Measurements from ENCODE around the gene SPRED3.

SPRED3 gene

GRCh38 chr19:38401148-38401547 is 12.7 kb downstream of the SPRED3 start:
- H3K4me3 ChIP-seq (ENCODE audit: severe bottlenecking): no peak overlapping the region
- TF ChIP-seq, protein P1, sequence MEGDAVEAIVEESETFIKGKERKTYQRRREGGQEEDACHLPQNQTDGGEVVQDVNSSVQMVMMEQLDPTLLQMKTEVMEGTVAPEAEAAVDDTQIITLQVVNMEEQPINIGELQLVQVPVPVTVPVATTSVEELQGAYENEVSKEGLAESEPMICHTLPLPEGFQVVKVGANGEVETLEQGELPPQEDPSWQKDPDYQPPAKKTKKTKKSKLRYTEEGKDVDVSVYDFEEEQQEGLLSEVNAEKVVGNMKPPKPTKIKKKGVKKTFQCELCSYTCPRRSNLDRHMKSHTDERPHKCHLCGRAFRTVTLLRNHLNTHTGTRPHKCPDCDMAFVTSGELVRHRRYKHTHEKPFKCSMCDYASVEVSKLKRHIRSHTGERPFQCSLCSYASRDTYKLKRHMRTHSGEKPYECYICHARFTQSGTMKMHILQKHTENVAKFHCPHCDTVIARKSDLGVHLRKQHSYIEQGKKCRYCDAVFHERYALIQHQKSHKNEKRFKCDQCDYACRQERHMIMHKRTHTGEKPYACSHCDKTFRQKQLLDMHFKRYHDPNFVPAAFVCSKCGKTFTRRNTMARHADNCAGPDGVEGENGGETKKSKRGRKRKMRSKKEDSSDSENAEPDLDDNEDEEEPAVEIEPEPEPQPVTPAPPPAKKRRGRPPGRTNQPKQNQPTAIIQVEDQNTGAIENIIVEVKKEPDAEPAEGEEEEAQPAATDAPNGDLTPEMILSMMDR (IDR thresholded peaks at IDR 0.05; ENCODE audit: poor library complexity, severe bottlenecking): no peak
- no peak overlapping the region for H3K27ac ChIP-seq (ENCODE audit: poor library complexity, severe bottlenecking)
- H3K9me3 ChIP-seq (ENCODE audit: severe bottlenecking): no peaks in the 10 kb centered on the region
- H3K36me3 ChIP-seq (ENCODE audit: low read depth): 0 out of 2 replicates have a peak, but pooled peaks cover under 1% of the 10 kb centered on the region
- ATAC-seq (ENCODE audit: low read depth): no peak
- no peaks in the 10 kb centered on the region for H3K27me3 ChIP-seq (ENCODE audit: insufficient read depth, poor library complexity, severe bottlenecking)
- no peak for DNase-seq (ENCODE audit: low spot score)
- H3K4me1 ChIP-seq (ENCODE audit: insufficient read depth, poor library complexity, severe bottlenecking): no peaks in the 10 kb centered on the region

GRCh38 chr19:38402623-38402966 is 14.1 kb downstream of the SPRED3 start:
- H3K9me3 ChIP-seq (ENCODE audit: severe bottlenecking): no peaks in the 10 kb centered on the region
- H3K27me3 ChIP-seq (ENCODE audit: insufficient read depth, poor library complexity, severe bottlenecking): no peaks in the 10 kb centered on the region
- DNase-seq (ENCODE audit: low spot score) (no peak), ATAC-seq (ENCODE audit: low read depth) (no peak)
- TF ChIP-seq, protein P1 (IDR thresholded peaks at IDR 0.05; ENCODE audit: poor library complexity, severe bottlenecking): no peak
- no peak overlapping the region for H3K27ac ChIP-seq (ENCODE audit: poor library complexity, severe bottlenecking)
- peaks cover 9% of the 10 kb centered on the region for H3K36me3 ChIP-seq (ENCODE audit: low read depth)
- H3K4me3 ChIP-seq (ENCODE audit: severe bottlenecking): peak overlapping the region; percentile 97
- no peaks in the 10 kb centered on the region for H3K4me1 ChIP-seq (ENCODE audit: insufficient read depth, poor library complexity, severe bottlenecking)

GRCh38 chr19:38402967-38403674 is 14.6 kb downstream of the SPRED3 start, which contains the start of gene FAM98C:
FAM98C (plus strand) TSS chr19:38403093; CDS start chr19:38403154, 61 bp downstream.
- no peaks in the 10 kb centered on the region for H3K9me3 ChIP-seq (ENCODE audit: severe bottlenecking)
- no peaks in the 10 kb centered on the region for H3K4me1 ChIP-seq (ENCODE audit: insufficient read depth, poor library complexity, severe bottlenecking)
- TF ChIP-seq, protein P1 (IDR thresholded peaks at IDR 0.05; ENCODE audit: poor library complexity, severe bottlenecking): peak; percentile 97
- H3K27me3 ChIP-seq (ENCODE audit: insufficient read depth, poor library complexity, severe bottlenecking): no peaks in the 10 kb centered on the region
- peak within 1 kb of the TSS; percentile 97 for H3K4me3 ChIP-seq (ENCODE audit: severe bottlenecking)
- peak; percentile 94 for ATAC-seq (ENCODE audit: low read depth)
- peak within 1 kb of the TSS; percentile 29 for H3K27ac ChIP-seq (ENCODE audit: poor library complexity, severe bottlenecking)
- H3K36me3 ChIP-seq (ENCODE audit: low read depth): peaks cover 9% of the 10 kb centered on the region
- peak; percentile 95 for DNase-seq (ENCODE audit: low spot score)

- H3K9me3 ChIP-seq (ENCODE audit: severe bottlenecking): no peaks in the 10 kb centered on the region
- peaks cover 9% of the 10 kb centered on the region for H3K36me3 ChIP-seq (ENCODE audit: low read depth)
- H3K27me3 ChIP-seq (ENCODE audit: insufficient read depth, poor library complexity, severe bottlenecking): no peaks in the 10 kb centered on the region
- H3K4me1 ChIP-seq (ENCODE audit: insufficient read depth, poor library complexity, severe bottlenecking): no peaks in the 10 kb centered on the region
- no peak overlapping the region for H3K4me3 ChIP-seq (ENCODE audit: severe bottlenecking)
- DNase-seq (ENCODE audit: low spot score): no peak
- no peak for ATAC-seq (ENCODE audit: low read depth)
- TF ChIP-seq, protein P1 (IDR thresholded peaks at IDR 0.05; ENCODE audit: poor library complexity, severe bottlenecking): no peak
- no peak overlapping the region for H3K27ac ChIP-seq (ENCODE audit: poor library complexity, severe bottlenecking)
Observed at GRCh38 chr19:38404858-38405257, 16.4 kb downstream of the SPRED3 start.

DNA sequence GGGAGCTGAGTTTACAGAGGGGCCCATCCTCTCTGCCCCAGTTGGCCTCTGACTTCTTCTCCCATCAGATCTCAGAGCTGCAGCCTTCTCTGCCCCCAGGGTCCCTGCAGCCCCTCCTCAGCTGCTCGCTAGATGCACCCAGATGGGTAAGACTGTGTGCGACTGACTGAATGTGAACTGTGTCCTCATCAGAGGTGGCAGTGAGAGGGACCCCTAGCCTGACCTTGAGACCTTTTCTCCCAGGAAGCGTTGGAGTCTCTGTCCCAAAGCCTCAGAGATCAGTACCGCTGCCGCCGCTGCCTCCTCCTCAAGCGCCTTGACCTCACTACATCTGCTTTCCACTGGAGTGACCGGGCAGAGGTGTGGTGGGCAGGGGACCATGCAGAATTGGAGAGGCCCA is 16.8 kb downstream of the SPRED3 start:
- ATAC-seq (ENCODE audit: low read depth) (no peak), DNase-seq (ENCODE audit: low spot score) (no peak)
- Histone ChIP-seq H3K27ac (ENCODE audit: poor library complexity, severe bottlenecking) (no peak overlapping the region), H3K9me3 (ENCODE audit: severe bottlenecking) (no peaks in the 10 kb centered on the region), H3K4me1 (ENCODE audit: insufficient read depth, poor library complexity, severe bottlenecking) (no peaks in the 10 kb centered on the region), H3K36me3 (ENCODE audit: low read depth) (peaks cover 9% of the 10 kb centered on the region), H3K27me3 (ENCODE audit: insufficient read depth, poor library complexity, severe bottlenecking) (no peaks in the 10 kb centered on the region), H3K4me3 (ENCODE audit: severe bottlenecking) (no peak overlapping the region)
- TF ChIP-seq, protein P1 (IDR thresholded peaks at IDR 0.05; ENCODE audit: poor library complexity, severe bottlenecking): no peak
